C4-2B (cell line): ENCODE results near the gene SLC13A4.

Experiments
- ZFX ChIP-seq: fragments of 450-650 bp; IDR thresholded peaks from 2 replicates; pipeline ENCODE4 v1.6.1; 2017
- TF ChIP-seq, protein P1 (sequence below): fragments of 450-650 bp; conservative IDR thresholded peaks from 2 replicates; pipeline ENCODE4 v1.5.1; 2017; ENCODE audit warnings: mild to moderate bottlenecking

DNA sequence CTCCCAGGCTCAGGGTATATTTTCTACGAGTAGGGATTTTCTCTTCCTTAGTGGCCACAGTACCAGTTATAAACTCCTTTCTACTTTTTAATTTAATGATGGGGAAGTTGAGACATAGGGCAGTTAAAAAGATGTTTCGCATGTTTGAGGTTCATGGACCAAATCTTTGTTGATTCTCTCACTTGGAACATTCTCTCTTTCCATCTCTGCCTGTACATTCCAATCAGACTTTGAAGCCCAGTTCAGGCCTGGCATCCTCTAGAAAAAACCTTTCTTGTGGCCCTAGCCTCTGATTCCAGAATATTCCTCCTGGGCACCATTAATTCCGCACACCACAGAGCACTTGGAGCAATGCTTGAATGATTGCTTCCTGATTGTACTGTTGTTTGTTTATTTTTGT is 18.5 kb downstream of the SLC13A4 start:
- TF ChIP-seq, protein P1, sequence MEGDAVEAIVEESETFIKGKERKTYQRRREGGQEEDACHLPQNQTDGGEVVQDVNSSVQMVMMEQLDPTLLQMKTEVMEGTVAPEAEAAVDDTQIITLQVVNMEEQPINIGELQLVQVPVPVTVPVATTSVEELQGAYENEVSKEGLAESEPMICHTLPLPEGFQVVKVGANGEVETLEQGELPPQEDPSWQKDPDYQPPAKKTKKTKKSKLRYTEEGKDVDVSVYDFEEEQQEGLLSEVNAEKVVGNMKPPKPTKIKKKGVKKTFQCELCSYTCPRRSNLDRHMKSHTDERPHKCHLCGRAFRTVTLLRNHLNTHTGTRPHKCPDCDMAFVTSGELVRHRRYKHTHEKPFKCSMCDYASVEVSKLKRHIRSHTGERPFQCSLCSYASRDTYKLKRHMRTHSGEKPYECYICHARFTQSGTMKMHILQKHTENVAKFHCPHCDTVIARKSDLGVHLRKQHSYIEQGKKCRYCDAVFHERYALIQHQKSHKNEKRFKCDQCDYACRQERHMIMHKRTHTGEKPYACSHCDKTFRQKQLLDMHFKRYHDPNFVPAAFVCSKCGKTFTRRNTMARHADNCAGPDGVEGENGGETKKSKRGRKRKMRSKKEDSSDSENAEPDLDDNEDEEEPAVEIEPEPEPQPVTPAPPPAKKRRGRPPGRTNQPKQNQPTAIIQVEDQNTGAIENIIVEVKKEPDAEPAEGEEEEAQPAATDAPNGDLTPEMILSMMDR = no peak
- no peak for TF ChIP-seq ZFX
